Muscle of back (tissue), 11 donors: ENCODE results near the gene CACNG4. TPM values are rescaled to one million over a fixed set of nuclear protein-coding genes. Genes with fewer than 3 reads are reported as not detected.
"Not testable (repeated sequence)": the region's sequence is repeated elsewhere in the genome, so short reads cannot be mapped to it uniquely, and the experiment has no call there.

Source experiments
- DNase-seq, 3 donors: peaks; one replicate each; pipeline versions ENCODE4 v3.0.0 to v3.0.0-alpha.2; 2013
- polyA plus RNA-seq, 10 donors: library from polyadenylated mRNA; unstranded; fragments of 120-200 nt; gene quantifications; one replicate each; pipeline ENCODE4 v1.2.1, GENCODE V29; 2013; ENCODE audit not compliant: insufficient read length in 10 of 10

The CACNG4 gene
- polyA plus RNA-seq, 10 donors: 4.8 to 14.7 (median 12.4) TPM

- no peak for DNase-seq
Observed at GRCh38 chr17:66959641-66960375, 4.7 kb upstream of the CACNG4 start.

- DNase-seq: no peak
Observed at GRCh38 chr17:66960613-66961012, 3.9 kb upstream of the CACNG4 start.

- no peak for DNase-seq
Observed at GRCh38 chr17:66963521-66963908, 992 bp upstream of the CACNG4 start.

DNA sequence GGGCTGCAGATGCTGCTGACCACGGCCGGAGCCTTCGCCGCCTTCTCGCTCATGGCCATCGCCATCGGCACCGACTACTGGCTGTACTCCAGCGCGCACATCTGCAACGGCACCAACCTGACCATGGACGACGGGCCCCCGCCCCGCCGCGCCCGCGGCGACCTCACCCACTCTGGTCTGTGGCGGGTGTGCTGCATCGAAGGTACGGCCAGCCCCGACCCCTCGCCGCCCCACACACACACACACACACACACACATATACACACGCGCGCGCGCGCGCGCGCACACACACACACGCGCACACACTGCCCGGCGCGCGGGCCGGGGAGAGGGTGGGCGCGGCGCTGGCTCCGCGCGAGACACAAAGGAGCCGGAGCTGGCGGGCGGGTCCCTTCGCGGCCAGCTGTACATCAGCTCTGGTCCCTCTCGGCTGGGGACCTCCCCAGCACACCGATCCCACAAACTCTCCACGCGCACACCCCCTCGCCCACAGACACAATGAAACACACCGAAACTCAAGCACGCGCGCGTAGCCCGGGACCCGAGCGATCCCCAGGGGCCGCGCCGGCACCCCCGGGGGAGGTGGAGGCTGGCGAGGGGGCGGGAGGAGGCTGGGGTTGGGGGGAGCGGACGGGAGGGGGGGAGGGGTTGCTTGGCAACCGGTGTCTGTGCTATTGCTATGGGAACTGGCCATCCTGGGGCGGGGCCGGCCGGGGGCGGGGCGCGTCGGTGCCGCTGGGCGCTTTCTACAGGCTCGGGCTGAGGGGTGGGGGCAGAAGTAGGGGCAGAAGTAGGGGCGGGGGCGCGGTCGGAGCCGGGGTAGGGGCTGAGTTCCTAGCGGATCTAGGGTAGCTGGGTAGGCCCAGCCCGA, 658 bp downstream of the CACNG4 start:
- peak in 2 of 3 donors; percentile 43 to 79 for DNase-seq

- peak in 1 of 3 donors; percentile 52 for DNase-seq
Observed at GRCh38 chr17:66965801-66966262, 1.3 kb downstream of the CACNG4 start.

DNA sequence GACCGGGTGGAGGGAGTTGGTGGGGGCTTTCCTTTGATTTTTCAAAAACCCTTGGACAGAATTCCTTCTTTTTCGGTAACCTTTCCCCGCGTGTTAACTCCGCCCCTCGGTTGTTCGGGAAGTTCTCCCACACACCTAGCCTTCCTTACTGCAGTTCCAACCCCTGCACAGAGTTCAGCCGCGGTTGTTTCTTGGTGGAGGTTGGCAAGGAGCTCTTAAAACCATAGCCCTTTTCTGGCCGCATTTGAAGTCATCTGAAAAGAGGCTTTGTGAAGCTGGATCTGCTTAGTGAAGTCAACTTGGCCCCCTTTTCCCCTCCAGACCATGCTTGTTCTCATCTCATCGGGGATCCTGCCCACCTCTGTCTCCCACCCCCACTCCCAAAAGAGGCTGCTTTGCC, 1.8 kb downstream of the CACNG4 start:
- no peak for DNase-seq

DNA sequence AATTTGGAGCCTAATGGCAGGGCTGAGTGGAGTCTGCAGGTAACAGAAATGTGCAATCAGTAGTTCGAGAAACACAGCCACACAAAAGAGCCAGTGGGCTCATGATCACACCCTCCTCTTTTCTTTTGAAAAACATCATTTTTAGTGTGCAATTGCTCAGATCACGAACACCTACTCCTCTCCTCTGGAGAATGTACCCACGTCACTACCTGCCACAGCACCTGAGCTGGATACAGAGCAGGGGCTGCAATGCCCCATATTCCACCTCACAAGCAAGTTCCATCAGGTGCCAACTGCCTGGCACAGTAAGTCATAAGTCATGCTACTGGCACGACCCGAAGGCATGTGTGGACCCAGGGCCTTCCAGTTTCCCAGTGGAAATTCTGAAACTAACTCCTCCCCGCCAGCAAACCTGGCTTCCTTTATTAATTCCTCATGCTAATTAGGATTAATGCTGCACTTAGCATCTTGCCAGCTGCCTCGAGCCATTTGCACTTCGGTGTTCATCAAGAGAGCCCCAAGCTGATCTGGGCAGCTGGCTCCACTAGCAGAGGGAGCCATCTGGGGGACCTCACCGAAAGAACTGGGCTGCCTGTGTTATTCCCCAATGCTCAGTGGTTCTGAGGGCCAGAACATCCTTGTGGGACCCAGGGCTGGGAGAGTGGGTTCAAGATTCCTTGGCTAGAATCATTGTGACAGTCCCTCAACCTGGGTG, 2.4 kb downstream of the CACNG4 start:
- no peak for DNase-seq

- DNase-seq: no peak
Observed at GRCh38 chr17:66967837-66968543, 3.5 kb downstream of the CACNG4 start.

GRCh38 chr17:66968916-66969315, 4.4 kb downstream of the CACNG4 start:
- no peak for DNase-seq

DNA sequence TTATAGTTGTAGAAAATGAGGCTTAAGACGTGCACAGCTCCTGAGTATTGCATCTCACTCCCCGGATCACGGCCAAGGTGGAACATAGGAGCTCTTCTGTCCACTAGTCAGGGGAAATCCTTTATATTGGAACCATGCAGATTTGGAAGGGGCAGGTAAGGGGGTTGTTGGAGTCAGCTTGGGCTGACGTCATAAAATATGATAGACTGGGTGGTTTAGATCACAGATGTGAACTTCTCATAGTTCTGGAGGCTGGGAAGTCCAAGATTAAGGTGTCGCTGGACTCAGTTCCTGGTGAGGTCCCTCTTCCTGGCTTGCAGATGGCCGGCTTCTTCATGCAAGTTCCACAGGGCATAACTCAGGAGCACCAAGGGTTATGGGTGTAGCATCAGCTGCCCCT, 5.6 kb downstream of the CACNG4 start:
- no peak for DNase-seq

DNA sequence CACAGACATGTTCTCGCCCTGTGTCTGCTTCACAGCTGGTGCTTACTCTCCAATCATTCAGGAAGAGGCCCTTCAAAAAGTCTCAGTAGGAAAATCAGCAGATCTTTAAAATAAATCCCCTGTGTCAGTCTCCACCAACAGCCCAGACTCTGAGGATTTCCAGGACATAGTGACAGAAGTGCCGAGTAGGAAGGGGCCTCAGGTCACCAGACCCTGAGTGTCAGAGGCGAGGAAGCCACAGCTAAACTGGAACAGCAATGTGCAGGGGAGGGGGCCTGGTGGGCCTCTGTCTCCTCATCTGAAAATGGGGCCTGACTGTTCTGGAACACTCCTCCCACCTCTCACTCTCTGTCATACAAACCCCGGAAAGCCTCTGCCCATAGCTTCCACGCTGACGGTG, 6.3 kb downstream of the CACNG4 start:
- DNase-seq: no peak

GRCh38 chr17:66971264-66971663, 6.8 kb downstream of the CACNG4 start:
- no peak for DNase-seq

DNA sequence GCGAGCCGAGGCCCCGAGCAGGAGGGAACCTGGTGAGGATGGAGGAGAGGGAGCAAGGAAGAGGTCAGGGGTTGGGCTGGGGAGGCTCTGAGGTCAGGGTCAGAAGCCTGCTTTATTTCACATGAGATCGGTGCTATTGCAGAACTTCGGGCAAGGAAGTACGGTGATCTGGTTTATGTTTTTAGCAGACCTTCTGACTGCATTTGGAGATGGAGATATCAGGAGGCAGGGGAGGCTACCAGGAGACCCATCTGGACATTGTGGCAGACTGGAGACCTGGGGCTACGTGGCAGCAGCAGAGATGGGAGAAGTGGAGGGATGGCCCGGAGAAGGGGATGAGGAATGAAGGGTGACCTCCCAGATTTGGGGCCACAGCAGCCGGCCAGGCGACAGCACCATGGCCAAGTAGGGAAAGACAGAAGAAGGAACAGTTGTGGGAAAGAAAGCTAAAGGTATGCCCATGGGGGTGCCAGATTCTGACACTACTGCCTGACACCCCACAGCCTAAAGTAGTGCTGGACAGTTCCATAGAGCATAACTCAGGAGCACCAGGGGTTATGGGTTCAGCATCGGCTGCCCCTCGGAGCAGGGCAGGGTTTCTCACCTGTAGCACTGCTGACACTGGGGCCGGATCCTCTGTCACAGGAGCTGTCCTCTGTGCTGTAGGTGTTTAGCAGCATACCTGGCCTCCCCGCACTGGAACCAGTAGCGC, 7.4 kb downstream of the CACNG4 start:
- DNase-seq: no peak

GRCh38 chr17:66972442-66972830, 7.9 kb downstream of the CACNG4 start:
- DNase-seq: not testable (repeated sequence)

GRCh38 chr17:66975188-66975587, 10.7 kb downstream of the CACNG4 start:
- no peak for DNase-seq

DNA sequence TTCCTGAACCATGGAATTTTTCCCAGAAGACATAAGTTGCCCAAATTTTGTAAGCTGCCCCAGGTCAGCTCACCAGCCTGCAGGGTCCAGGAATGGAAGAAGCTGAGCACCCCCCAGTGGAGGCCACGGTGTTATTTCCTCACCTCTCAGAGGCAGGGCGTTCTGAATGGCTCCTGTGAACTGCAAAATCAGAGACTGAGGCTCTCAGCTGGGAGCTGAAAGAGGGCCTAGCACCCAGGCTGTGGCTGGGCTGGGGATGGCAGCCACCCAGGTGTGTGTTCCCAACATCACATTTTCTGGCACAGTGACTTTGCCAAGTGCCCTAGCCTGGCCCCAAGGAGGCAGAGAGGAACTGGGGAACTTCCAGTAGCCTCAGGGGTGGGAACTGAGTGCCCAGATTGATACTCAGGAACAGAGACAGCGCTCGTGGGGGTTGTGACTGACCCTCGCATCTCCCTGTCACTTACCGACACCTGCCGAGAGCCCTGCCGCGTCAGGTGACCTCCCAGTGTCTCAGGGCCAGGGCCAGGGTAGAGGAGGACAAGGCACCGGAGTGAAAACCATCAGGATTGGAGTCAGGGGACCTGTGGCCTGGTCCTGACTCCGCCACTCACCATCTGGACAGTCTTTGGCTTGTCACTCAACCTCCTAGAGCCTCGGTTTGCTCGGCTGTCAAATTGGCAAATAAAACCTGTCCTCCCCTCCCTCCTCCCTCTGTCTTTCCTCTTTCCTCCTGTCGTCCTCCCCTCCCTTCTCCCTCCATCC, 11.3 kb downstream of the CACNG4 start:
- DNase-seq: no peak

- no peak for DNase-seq
Observed at GRCh38 chr17:66976379-66976663, 11.8 kb downstream of the CACNG4 start.

DNA sequence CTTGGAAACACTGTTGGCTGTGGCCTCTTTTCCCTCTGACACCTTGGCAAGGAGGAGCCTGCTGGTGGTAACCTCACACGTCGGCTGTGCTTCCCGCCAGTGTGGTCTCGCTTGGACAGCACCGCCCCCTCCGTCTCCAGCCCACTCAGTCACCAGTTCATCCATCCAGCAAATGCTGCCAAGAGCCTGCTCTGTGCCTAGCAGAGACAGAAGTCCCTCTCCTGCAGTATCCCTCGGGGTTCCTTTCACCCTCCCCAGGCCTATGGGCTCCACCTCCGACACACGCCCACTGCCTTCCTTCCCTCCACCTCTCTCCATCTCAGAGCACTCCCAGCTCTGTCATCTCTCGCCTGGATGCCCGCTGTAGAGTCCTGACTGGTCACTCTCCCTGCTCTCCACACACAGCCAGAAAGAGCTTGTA, 12.3 kb downstream of the CACNG4 start:
- no peak for DNase-seq

DNA sequence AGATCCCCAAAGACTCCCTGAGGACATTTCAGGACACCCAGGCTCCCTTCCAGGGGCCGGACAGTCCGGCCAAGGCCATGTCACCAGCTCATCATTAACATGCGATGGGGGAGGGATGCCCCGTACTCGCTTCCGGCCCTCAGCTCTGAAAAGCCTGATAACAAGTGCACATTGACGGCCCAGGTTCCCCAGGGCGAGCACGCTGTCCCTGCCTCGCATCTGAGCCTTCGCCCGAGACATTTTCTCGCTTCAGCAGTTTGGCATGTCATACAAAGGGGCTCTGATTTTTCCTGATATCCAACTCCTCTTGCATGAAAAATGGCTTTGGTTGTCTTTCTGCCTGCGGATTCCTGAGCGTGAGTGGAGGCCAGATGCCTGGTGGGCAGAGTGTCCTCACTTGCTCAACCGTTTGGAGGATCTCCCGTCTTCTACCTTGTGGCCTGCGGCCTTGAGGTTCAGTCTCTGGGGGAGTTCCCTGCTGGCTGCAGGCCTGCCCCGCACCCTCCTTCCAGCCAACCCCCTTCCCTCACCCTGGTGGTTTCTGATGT, 14.1 kb downstream of the CACNG4 start:
- DNase-seq: no peak

DNA sequence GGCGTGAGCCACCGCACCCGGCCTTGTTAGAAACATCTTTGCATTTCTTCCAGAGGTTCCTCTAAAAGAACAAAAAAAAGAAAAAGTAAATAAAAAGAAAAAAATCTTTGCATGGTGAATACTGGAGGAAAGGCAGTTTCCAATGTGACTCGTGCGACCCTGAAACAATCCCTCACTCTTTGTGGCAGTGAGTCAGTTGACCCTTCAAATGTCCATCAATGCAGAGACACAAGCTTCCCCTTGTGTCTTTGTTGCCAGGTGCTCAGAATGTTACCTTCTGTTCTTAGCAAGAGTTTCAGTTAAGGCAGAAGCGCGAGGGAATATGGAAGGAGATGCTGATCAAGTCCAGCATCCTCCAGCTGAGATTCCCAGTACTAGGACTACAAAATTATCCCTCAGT, 16.4 kb downstream of the CACNG4 start:
- no peak for DNase-seq
